ENCODE results near the gene EXO1. TPM values are rescaled to one million over a fixed set of nuclear protein-coding genes. Genes with fewer than 3 reads are reported as not detected.

Gene EXO1
- total and polyA plus RNA-seq, 12 donors = 0.06 to 1.4 (median 0.41) TPM; not detected in 4

- no peak for ATAC-seq
- Histone ChIP-seq H3K27ac (no peak overlapping the region), H3K4me1 (peaks cover 0 to 9% (median 0%) of the 10 kb centered on the region in 9 donors), H3K27me3 (peaks cover 0 to 6% (median 0%) of the 10 kb centered on the region in 7 donors), H3K9me3 (no peaks in the 10 kb centered on the region), H3K4me3 (no peak overlapping the region), H3K36me3 (no peaks in the 10 kb centered on the region)
- DNase-seq = no peak
- TF ChIP-seq CTCF (IDR thresholded peaks at IDR 0.05) = no peak
- intact Hi-C loops (cut with DNase I) = loop anchor here in 4 of 10 donors (5.0 to 10.0 kb wide), 3 partner anchors 225 to 305 kb away; partner anchors contain the start of gene KMO (in 1 of the 4)
- 83 to 90% methylated on average over 6 of the region's 6 CpGs for WGBS, 2 donors
Measured at GRCh38 chr1:241839369-241839979, 8.5 kb upstream of the EXO1 start.

- H3K4me3 ChIP-seq = no peak overlapping the region
- intact Hi-C loops (cut with DNase I) = loop anchor here in 4 of 10 donors (5.0 to 10.0 kb wide), 6 partner anchors 195 to 315 kb away; partner anchors contain the start of genes CHML (in 1 of the 4), KMO (in 1 of the 4) and OPN3 (in 1 of the 4)
- WGBS, 2 donors = 88 to 90% methylated on average over 6 of the region's 6 CpGs
- no peak overlapping the region for H3K27ac ChIP-seq
- no peaks in the 10 kb centered on the region for H3K36me3 ChIP-seq
- ATAC-seq = no peak
- no peak for DNase-seq
- peaks cover 0 to 3% (median 0%) of the 10 kb centered on the region in 7 donors for H3K27me3 ChIP-seq
- peaks cover 0 to 9% (median 0%) of the 10 kb centered on the region in 9 donors for H3K4me1 ChIP-seq
- no peak for TF ChIP-seq CTCF (IDR thresholded peaks at IDR 0.05)
- no peaks in the 10 kb centered on the region for H3K9me3 ChIP-seq
Measured at GRCh38 chr1:241840164-241840563, 7.8 kb upstream of the EXO1 start.

DNA sequence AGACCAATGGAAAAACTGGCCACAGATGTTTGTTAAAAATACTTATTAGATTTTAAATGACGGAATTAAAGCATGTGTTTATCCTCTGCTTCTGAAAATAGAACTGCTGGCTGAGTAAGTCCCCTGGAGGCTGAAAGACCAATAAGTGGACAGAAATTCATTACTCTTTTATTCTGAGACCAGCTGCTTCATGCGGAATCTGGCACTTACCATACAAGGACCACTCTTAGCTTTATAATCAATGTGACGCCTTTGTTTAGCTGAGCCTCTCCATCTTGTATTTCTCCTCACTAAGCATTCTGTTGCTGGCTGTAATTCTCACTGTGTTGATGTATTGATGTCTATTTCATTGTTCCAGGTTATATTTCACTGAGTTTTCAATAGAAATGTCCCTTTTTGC, 6.3 kb upstream of the EXO1 start:
- no peaks in the 10 kb centered on the region for H3K9me3 ChIP-seq
- H3K4me1 ChIP-seq = peaks cover 0 to 9% (median 0%) of the 10 kb centered on the region in 9 donors
- H3K4me3 ChIP-seq = no peak overlapping the region
- H3K27ac ChIP-seq = no peak overlapping the region
- ATAC-seq = no peak
- no peaks in the 10 kb centered on the region for H3K36me3 ChIP-seq
- intact Hi-C loops (cut with DNase I) = loop anchor here in 4 of 10 donors (5.0 to 10.0 kb wide), 6 partner anchors 197 to 317 kb away; partner anchors contain the start of genes CHML (in 1 of the 4), KMO (in 1 of the 4) and OPN3 (in 1 of the 4)
- TF ChIP-seq CTCF (IDR thresholded peaks at IDR 0.05) = no peak
- no peak for DNase-seq
- 66 to 76% methylated on average over 3 of the region's 3 CpGs for WGBS, 2 donors
- H3K27me3 ChIP-seq = no peaks in the 10 kb centered on the region

- H3K27me3 ChIP-seq = no peaks in the 10 kb centered on the region
Measured at GRCh38 chr1:241842565-241842964, 5.4 kb upstream of the EXO1 start.

More at GRCh38 chr1:241842565-241842964, 5.4 kb upstream of the EXO1 start:
- WGBS, 2 donors = 62 to 68% methylated on average over 2 of the region's 2 CpGs
- intact Hi-C loops (cut with DNase I) = loop anchor here in 4 of 10 donors (5.0 to 10.0 kb wide), 6 partner anchors 198 to 318 kb away; partner anchors contain the start of genes CHML (in 1 of the 4), KMO (in 1 of the 4) and OPN3 (in 1 of the 4)
- TF ChIP-seq CTCF (IDR thresholded peaks at IDR 0.05) = no peak
- peak overlapping the region in 4 of 10 donors; percentile 39 to 61 (median 46) for H3K27ac ChIP-seq
- ATAC-seq (peak in 6 of 8 donors; percentile 55 to 99 (median 85)), DNase-seq (no peak)
- H3K4me3 ChIP-seq = no peak overlapping the region
- no peaks in the 10 kb centered on the region for H3K9me3 ChIP-seq
- no peaks in the 10 kb centered on the region for H3K36me3 ChIP-seq
- peaks cover 0 to 15% (median 0%) of the 10 kb centered on the region in 9 donors for H3K4me1 ChIP-seq
